HCT116 (cell line): ENCODE results near the gene CBX5. TPM values are rescaled to one million over a fixed set of nuclear protein-coding genes. Genes with fewer than 3 reads are reported as not detected.

ENCODE experiments used
- ATAC-seq: fragments of 200-7000 bp; cut with Tn5 transposase; 2 replicates; pipeline ENCODE4 v1.9.1; 2020; ENCODE audit warnings: mild to moderate bottlenecking, moderate library complexity
- BruUV-seq: library from RNA; stranded (reverse); fragments of 400-500 nt; replicated peaks from 2 replicates; lab custom pipeline; 2021; lab: Mats Ljungman, UMichigan
- CTCF ChIA-PET: fragments of 300-600 bp; sonication (Branson Sonifier 250); formaldehyde crosslinking; loops from one replicate; lab custom pipeline; 2021; ENCODE audit warnings: antibody characterized with exemption; lab: Charles Lee
- POLR2A ChIA-PET: fragments of 300-600, 350-600 bp; sonication (Branson Sonifier 250); formaldehyde crosslinking; loops from one replicate; lab custom pipeline; 2021; ENCODE audit warnings: antibody characterized with exemption; lab: Charles Lee
- RAD21 ChIA-PET, 2 experiments: fragments of 300-600 bp; sonication (Branson Sonifier 250); formaldehyde crosslinking; loops; one replicate each; lab custom pipeline; 2023; ENCODE audit warnings: low total read pairs in 2 of 2; ENCODE audit not compliant: uncharacterized antibody in 2 of 2, unreplicated experiment in 2 of 2, low non-redundant PET in 1 of 2; lab: Charles Lee
- DNase-seq: peaks from one replicate; pipeline ENCODE4 v3.0.0-alpha.2; 2010; ENCODE audit warnings: low read depth, low spot score
- H2AFZ ChIP-seq: fragments of 200-600 bp; shearing (Covaris generic), sonication (generic); 2 replicates; pipeline ENCODE4 v1.6.1; 2017; ENCODE audit warnings: low read depth, mixed run types, mixed read lengths, antibody characterized with exemption, low read length; ENCODE audit not compliant: poor library complexity, severe bottlenecking
- H3K27ac ChIP-seq: 2 replicates; pipeline ENCODE4 v1.5.1; 2012; ENCODE audit warnings: low read depth, low read length
- H3K27me3 ChIP-seq: fragments of 200-600 bp; sonication (generic); 2 replicates; pipeline ENCODE4 v1.6.1; 2016; ENCODE audit warnings: mixed run types, low read length, mixed read lengths; ENCODE audit not compliant: insufficient read depth
- H3K36me3 ChIP-seq, 2 experiments: fragments of 200-500 bp in 1 of 2; fragments of 200-600 bp in 1 of 2; sonication (Bioruptor generic) in 1 of 2; sonication (generic) in 1 of 2; 2 replicates each; pipeline versions ENCODE4 v1.5.1 to v1.6.1; 2014 to 2016; ENCODE audit warnings: low read length in 2 of 2, inconsistent platforms in 1 of 2, mixed read lengths in 1 of 2, mixed run types in 1 of 2; ENCODE audit not compliant: insufficient read depth in 2 of 2, control insufficient read depth in 1 of 2
- H3K4me1 ChIP-seq, 2 experiments: fragments of 200-600 bp in 1 of 2; sonication (generic) in 1 of 2; 2 replicates each; pipeline versions ENCODE4 v1.5.1 to v1.6.1; 2012 to 2017; ENCODE audit warnings: low read length in 2 of 2, inconsistent platforms in 1 of 2, mild to moderate bottlenecking in 1 of 2, mixed read lengths in 1 of 2, mixed run types in 1 of 2, moderate library complexity in 1 of 2; ENCODE audit not compliant: insufficient read depth in 2 of 2, control insufficient read depth in 1 of 2
- H3K4me2 ChIP-seq: fragments of 200-600 bp; sonication (generic); 2 replicates; pipeline ENCODE4 v1.6.1; 2017; ENCODE audit warnings: mixed run types, low read length, mixed read lengths
- H3K4me3 ChIP-seq, 2 experiments: fragments of 200-600 bp in 1 of 2; sonication (generic) in 1 of 2; replicated peaks in 1 of 2; 2 replicates each; pipeline ENCODE4 v1.5.1; 2011 to 2016; ENCODE audit warnings: low read length in 2 of 2, control low read depth in 1 of 2, low read depth in 1 of 2, mild to moderate bottlenecking in 1 of 2, mixed read lengths in 1 of 2, mixed run types in 1 of 2
- H3K79me2 ChIP-seq: fragments of 200-600 bp; sonication (generic); 2 replicates; pipeline ENCODE4 v1.6.1; 2017; ENCODE audit warnings: mild to moderate bottlenecking, mixed run types, low read length, moderate library complexity, mixed read lengths; ENCODE audit not compliant: insufficient read depth
- H3K9ac ChIP-seq: fragments of 200-600 bp; sonication (generic); 2 replicates; pipeline ENCODE4 v1.6.1; 2016; ENCODE audit warnings: low read length, mixed read lengths
- H3K9me2 ChIP-seq: fragments of 200-600 bp; sonication (generic), shearing (Covaris generic); 2 replicates; pipeline ENCODE4 v1.6.1; 2017; ENCODE audit warnings: mixed run types, mild to moderate bottlenecking, moderate library complexity; ENCODE audit not compliant: insufficient read depth
- H3K9me3 ChIP-seq, 2 experiments: fragments of 200-500 bp in 1 of 2; fragments of 200-600 bp in 1 of 2; sonication (Bioruptor generic) in 1 of 2; sonication (generic) in 1 of 2; 2 replicates each; pipeline ENCODE4 v1.6.1; 2014 to 2017; ENCODE audit warnings: low read length in 2 of 2, mixed read lengths in 2 of 2, inconsistent platforms in 1 of 2, low read depth in 1 of 2, mild to moderate bottlenecking in 1 of 2, mixed run types in 1 of 2, moderate library complexity in 1 of 2; ENCODE audit not compliant: control insufficient read depth in 1 of 2, insufficient read depth in 1 of 2
- H4K20me1 ChIP-seq: fragments of 200-600 bp; sonication (generic), shearing (Covaris generic); 2 replicates; pipeline ENCODE4 v1.6.1; 2017; ENCODE audit warnings: mixed run types, mild to moderate bottlenecking, moderate library complexity; ENCODE audit not compliant: insufficient read depth
- EGR1 ChIP-seq: IDR thresholded peaks from 2 replicates; pipeline ENCODE4 v1.6.1; 2012; ENCODE audit warnings: low read depth
- EZH2phosphoT487 ChIP-seq: fragments of 200-600 bp; IDR thresholded peaks from 2 replicates; pipeline ENCODE4 v1.6.1; 2018; ENCODE audit warnings: antibody characterized with exemption, borderline replicate concordance
- JUND ChIP-seq: IDR thresholded peaks from 2 replicates; pipeline ENCODE4 v1.6.1; 2012
- RAD21 ChIP-seq: IDR thresholded peaks from 2 replicates; pipeline ENCODE4 v1.6.1; 2012; ENCODE audit warnings: low read depth, mild to moderate bottlenecking
- REST ChIP-seq: IDR thresholded peaks from 2 replicates; pipeline ENCODE4 v1.6.1; 2012; ENCODE audit warnings: low read depth
- SIN3A ChIP-seq: IDR thresholded peaks from 2 replicates; pipeline ENCODE4 v1.6.1; 2012; ENCODE audit warnings: low read depth
- SP1 ChIP-seq: IDR thresholded peaks from 2 replicates; pipeline ENCODE4 v1.6.1; 2012; ENCODE audit warnings: low read depth
- TCF7L2 ChIP-seq: IDR thresholded peaks from 2 replicates; pipeline ENCODE4 v1.7.0; 2011; ENCODE audit warnings: borderline replicate concordance, inconsistent platforms; ENCODE audit not compliant: insufficient read depth, insufficient read length; ENCODE audit errors: extremely low read depth
- intact Hi-C: fragments of 100-400 bp; cut with micrococcal nuclease; formaldehyde crosslinking; loops from 2 replicates; pipeline ENCODE4 v1.10.0; 2022
- total RNA-seq: library from RNA; stranded (reverse); gene quantifications from one replicate; pipeline ENCODE4 v1.2.1, GENCODE V29; 2021; ENCODE audit not compliant: unreplicated experiment
- TF ChIP-seq, protein P1 (sequence below), 3 experiments: fragments of 200-600 bp in 1 of 3; sonication (generic) in 1 of 3; IDR thresholded peaks in 2 of 3; conservative IDR thresholded peaks in 1 of 3; 2 replicates each; pipeline ENCODE4 v1.5.1; 2012 to 2017; ENCODE audit warnings: low read depth in 2 of 3, low read length in 2 of 3, antibody characterized with exemption in 1 of 3, borderline replicate concordance in 1 of 3, control low read depth in 1 of 3, mild to moderate bottlenecking in 1 of 3, mixed read lengths in 1 of 3, mixed run types in 1 of 3, moderate library complexity in 1 of 3; ENCODE audit not compliant: insufficient read depth in 1 of 3

CBX5 gene
- total RNA-seq, 1 experiment from 2014 or later = 72.3 TPM

DNA sequence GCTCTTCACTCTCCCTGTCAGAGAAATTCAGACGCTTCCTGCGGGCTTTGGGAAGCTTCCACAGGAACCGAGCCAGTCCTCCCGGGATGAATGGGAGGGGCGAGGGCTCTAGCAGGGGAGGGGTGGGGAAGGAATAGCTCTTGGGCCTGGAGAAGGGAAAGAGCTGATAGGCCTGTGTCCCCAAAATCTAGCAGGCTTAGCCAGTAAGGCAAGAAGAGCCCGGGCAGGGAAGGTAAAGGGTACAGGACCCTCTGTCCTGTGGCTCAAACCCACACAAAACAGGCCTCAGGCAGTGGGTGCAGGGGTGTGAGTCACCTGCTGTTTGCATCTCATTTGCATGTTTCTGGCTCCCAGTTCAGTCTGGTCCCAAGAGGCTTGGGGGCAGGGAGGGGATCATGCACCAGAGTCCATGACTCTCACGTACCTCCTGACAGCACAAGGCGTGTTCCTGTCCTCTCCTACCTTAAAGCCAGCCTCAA is 82.5 kb downstream of the CBX5 start:
- POLR2A ChIA-PET = interaction anchor here (0.6 kb wide), 1 partner anchor 165 kb away, joined by 3 read pairs; no protein-coding TSS in a partner anchor
- no peaks in the 10 kb centered on the region for H3K27me3 ChIP-seq
- no peaks in the 10 kb centered on the region for H3K79me2 ChIP-seq
- no TSS peak for BruUV-seq
- H3K4me3 ChIP-seq = no peak overlapping the region
- CTCF ChIA-PET = interaction anchor here (1.0 kb wide), 1 partner anchor 212 kb away, joined by 3 read pairs; the partner anchor contains the start of gene HOXC10
- TF ChIP-seq, protein P1, sequence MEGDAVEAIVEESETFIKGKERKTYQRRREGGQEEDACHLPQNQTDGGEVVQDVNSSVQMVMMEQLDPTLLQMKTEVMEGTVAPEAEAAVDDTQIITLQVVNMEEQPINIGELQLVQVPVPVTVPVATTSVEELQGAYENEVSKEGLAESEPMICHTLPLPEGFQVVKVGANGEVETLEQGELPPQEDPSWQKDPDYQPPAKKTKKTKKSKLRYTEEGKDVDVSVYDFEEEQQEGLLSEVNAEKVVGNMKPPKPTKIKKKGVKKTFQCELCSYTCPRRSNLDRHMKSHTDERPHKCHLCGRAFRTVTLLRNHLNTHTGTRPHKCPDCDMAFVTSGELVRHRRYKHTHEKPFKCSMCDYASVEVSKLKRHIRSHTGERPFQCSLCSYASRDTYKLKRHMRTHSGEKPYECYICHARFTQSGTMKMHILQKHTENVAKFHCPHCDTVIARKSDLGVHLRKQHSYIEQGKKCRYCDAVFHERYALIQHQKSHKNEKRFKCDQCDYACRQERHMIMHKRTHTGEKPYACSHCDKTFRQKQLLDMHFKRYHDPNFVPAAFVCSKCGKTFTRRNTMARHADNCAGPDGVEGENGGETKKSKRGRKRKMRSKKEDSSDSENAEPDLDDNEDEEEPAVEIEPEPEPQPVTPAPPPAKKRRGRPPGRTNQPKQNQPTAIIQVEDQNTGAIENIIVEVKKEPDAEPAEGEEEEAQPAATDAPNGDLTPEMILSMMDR (IDR thresholded peaks at IDR 0.05 in 2 of 3, conservative IDR thresholded peaks at IDR 0.05 in 1 of 3; ENCODE audit: borderline replicate concordance in 1 of 3, insufficient read depth in 1 of 3, low read depth in 2 of 3, low read length in 2 of 3) = no peak
- TF ChIP-seq SIN3A (no peak), JUND (no peak), TCF7L2 (no peak)
- H3K4me1 ChIP-seq = peaks cover 0 to 15% of the 10 kb centered on the region in 2 experiments; a peak in 1 of 4 replicates
- no peak overlapping the region for H2AFZ ChIP-seq
- DNase-seq = no peak
- no peak overlapping the region for H3K27ac ChIP-seq
- intact Hi-C loops = no loop called here
- no peaks in the 10 kb centered on the region for H4K20me1 ChIP-seq
- no peak overlapping the region for H3K4me2 ChIP-seq
- no peaks in the 10 kb centered on the region for H3K36me3 ChIP-seq
- H3K9me2 ChIP-seq = no peaks in the 10 kb centered on the region
- ATAC-seq = no peak
- no peak overlapping the region for H3K9ac ChIP-seq
- RAD21 ChIA-PET = no interaction called here
- no peaks in the 10 kb centered on the region for H3K9me3 ChIP-seq

DNA sequence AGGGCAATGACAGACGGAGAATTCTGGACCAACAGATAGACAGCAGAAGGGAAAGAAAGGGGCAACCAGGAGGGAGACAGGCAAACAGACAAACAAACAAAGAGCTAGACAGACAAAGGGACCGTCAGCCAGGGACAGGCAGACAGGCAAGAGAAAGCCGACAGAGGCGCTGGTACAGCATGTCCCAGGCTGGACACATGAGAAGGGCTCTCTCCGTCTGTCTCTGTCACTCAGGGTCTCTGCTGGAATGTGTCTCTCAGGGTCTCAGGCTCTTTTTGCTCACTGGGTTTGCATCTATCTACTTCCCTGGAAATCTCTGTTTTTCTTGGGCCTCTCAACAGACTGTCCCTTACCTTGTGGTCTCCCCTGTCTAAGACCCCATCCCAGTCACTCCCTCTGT is 82.9 kb downstream of the CBX5 start:
- H3K9ac ChIP-seq = no peak overlapping the region
- no peaks in the 10 kb centered on the region for H3K36me3 ChIP-seq
- no TSS peak for BruUV-seq
- H4K20me1 ChIP-seq = no peaks in the 10 kb centered on the region
- peaks cover 0 to 17% of the 10 kb centered on the region in 2 experiments; a peak in 2 of 4 replicates for H3K4me1 ChIP-seq
- H3K4me2 ChIP-seq = no peak overlapping the region
- POLR2A ChIA-PET = no interaction called here
- RAD21 ChIA-PET = no interaction called here
- H3K27me3 ChIP-seq = no peaks in the 10 kb centered on the region
- ATAC-seq (no peak), DNase-seq (no peak)
- H3K4me3 ChIP-seq = no peak overlapping the region
- H3K9me3 ChIP-seq = no peaks in the 10 kb centered on the region
- H3K9me2 ChIP-seq = no peaks in the 10 kb centered on the region
- intact Hi-C loops = no loop called here
- H2AFZ ChIP-seq = no peak overlapping the region
- no peaks in the 10 kb centered on the region for H3K79me2 ChIP-seq
- CTCF ChIA-PET = interaction anchor here (0.9 to 1.0 kb wide), 2 partner anchors 165 to 212 kb away, joined by 3 read pairs; partner anchors contain the start of gene HOXC10
- no peak overlapping the region for H3K27ac ChIP-seq
- TF ChIP-seq SIN3A = no peak
- TF ChIP-seq, protein P1 (IDR thresholded peaks at IDR 0.05 in 2 of 3, conservative IDR thresholded peaks at IDR 0.05 in 1 of 3; ENCODE audit: borderline replicate concordance in 1 of 3, insufficient read depth in 1 of 3, low read depth in 2 of 3, low read length in 2 of 3) = no peak
- TF ChIP-seq EZH2phosphoT487 = no peak
- no peak for TF ChIP-seq RAD21
- no peak for TF ChIP-seq REST
- no peak for TF ChIP-seq EGR1
- no peak for TF ChIP-seq SP1
